Limb (tissue), 2 donors: ENCODE results near the gene PHKG2.
A peak's percentile ranks its signal among the peaks of the same experiment; 100 is the strongest.

Source experiments
- DNase-seq, 2 donors: peaks; one replicate each; pipeline ENCODE4 v3.0.0-alpha.2; 2016; ENCODE audit errors: extremely low spot score in 2 of 2

Gene PHKG2

GRCh38 chr16:30773826-30774225 lies 25.6 kb downstream of the PHKG2 start:
- DNase-seq = peak in 1 of 2 donors; percentile 32

- DNase-seq = peak in 1 of 2 donors; percentile 26
Observed at GRCh38 chr16:30774367-30775130, 26.3 kb downstream of the PHKG2 start.

DNA sequence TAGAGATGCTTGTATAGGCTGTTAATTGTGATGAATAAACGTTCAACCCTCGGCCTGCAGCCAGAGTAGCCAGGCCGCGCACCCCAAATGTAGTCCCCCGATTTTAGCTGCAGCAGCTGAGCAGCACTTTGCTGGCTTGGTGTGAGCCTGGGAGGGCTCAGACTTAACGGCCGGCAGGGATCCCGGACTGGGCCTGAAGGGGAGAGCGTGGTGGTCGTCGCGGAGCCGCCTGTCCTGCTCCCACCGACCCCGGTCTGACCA lies 26.8 kb downstream of the PHKG2 start:
- no peak for DNase-seq

- DNase-seq = peak; percentile 86 to 89
Observed at GRCh38 chr16:30775392-30776188, 27.4 kb downstream of the PHKG2 start.

- DNase-seq = peak in 1 of 2 donors; percentile 29
Observed at GRCh38 chr16:30777591-30778297, 29.5 kb downstream of the PHKG2 start.

- peak in 1 of 2 donors; percentile 26 for DNase-seq
Observed at GRCh38 chr16:30778549-30779244, 30.5 kb downstream of the PHKG2 start.

DNA sequence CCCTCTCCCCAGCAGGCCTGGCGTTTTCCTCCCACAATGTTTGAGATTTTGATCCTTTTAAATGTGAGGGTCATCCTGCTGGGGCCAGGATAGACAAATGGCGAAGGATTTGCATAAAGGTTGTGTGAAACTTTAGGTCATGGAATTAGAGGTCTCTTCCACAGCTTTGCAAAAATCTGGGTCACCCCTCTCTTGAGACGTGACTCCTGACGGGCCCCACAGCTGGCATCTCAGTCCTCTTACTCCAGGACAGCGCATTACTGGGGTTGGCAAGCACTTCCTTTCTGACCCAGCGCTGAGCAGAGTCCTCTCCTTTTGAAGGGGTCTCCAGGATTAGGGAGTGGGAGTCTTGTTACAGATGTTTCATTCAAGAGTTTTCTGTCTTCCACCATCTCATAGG lies 31.4 kb downstream of the PHKG2 start:
- no peak for DNase-seq

GRCh38 chr16:30780021-30780420 lies 31.8 kb downstream of the PHKG2 start:
- DNase-seq = no peak

GRCh38 chr16:30780549-30780948 lies 32.3 kb downstream of the PHKG2 start:
- no peak for DNase-seq

GRCh38 chr16:30782486-30783279 lies 34.5 kb downstream of the PHKG2 start:
- DNase-seq = no peak

DNA sequence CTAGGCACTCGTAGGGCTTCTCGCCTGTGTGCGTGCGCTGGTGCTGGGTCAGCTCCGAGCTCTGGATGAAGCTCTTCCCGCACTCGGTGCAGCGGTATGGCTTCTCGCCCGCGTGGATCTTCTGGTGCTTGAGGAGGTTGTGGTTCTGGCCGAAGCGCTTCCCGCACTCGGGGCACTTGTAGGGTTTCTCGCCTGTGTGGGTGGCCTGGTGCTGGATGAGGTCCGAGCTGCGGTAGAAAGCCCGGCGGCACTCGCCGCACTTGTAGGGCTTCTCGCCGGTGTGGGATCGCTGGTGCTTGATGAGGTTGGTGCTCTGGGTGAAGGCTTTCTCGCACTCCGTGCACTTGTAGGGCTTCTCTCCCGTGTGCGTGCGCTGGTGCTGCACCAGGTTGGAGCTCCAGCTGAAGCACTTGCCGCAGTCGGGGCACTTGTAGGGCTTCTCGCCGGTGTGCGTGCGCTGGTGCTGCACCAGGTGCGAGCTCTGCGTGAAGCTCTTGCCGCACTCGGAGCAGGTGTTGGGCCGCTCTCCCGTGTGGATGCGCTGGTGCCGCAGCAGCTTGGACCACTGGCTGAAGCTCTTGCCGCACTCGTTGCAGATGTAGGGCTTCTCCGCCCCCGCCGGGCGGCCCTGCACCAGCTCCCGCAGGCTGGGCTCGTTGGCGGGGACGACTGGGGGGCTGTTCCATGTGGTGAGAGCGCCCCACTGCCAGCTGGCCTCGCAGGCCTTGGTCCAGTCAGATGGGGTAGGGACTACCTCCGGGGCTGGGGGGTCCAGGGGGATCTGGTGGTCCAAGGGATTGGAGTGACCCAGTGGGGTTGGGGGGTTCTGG lies 35.3 kb downstream of the PHKG2 start:
- DNase-seq = no peak

DNA sequence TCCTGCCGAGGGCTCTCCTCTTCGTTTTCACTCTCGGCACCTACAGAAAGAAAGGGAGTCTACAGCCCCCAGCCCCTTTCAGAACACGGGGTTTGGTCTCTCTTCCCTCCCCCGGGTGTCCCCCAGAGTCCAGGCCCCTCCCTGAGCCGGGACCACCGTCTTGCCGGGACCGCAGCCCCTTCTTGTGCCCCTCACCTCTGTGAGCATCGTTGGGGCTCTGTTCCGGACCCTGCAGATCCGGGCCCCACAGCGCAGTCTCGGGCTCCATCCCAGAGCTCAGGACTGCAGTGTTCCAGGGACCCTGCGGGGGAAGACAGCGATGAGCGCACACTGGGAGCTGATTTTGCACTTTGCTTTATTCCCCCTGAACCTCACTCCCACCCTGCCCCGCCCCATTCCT lies 36.0 kb downstream of the PHKG2 start:
- no peak for DNase-seq

DNA sequence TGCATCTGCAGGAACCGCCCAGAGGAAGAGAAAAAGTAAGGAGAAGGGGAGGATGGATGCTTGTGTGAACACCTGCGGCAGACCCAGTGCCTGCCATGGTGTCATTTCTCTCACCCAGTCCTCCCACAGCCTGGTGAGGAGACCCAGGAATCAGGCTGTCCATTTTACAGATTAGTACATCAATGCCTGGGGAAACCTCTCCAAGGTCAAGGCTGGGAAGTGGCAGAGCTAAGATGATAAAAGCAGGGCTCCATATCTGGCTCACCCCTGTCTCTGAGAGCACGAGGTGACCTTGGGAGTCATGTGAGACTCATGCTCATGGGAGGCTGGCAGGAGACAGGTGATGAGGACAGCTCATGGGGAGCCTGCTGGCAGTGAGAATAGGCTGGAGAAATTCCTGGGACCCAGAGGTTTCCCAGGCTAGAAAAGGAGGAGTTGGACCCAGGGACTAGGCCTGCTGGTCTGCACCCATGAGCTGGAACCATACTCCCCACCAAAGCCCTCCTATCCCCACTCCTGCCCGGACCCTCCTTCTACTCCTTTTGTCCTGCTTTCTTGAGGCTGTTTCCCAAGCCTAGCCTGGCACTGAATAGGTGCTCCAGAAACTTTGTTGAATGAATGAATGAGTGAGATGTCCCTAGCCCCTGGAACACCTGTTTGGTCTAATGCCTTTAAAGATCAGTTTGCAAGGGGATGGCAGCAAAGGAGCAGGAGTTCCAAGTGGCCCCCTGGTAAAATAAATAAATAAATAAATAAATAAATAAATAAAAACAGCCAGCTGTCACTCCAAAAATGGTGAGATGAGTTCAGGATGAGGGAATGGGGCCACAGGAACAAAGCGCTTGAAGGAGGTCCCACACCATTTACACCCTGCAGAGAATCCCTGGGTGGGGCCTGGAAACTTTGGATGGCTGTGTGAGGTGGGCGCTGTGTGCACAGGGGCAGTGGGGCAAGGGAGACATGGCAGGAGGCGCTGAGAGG lies 37.2 kb downstream of the PHKG2 start:
- DNase-seq = no peak

DNA sequence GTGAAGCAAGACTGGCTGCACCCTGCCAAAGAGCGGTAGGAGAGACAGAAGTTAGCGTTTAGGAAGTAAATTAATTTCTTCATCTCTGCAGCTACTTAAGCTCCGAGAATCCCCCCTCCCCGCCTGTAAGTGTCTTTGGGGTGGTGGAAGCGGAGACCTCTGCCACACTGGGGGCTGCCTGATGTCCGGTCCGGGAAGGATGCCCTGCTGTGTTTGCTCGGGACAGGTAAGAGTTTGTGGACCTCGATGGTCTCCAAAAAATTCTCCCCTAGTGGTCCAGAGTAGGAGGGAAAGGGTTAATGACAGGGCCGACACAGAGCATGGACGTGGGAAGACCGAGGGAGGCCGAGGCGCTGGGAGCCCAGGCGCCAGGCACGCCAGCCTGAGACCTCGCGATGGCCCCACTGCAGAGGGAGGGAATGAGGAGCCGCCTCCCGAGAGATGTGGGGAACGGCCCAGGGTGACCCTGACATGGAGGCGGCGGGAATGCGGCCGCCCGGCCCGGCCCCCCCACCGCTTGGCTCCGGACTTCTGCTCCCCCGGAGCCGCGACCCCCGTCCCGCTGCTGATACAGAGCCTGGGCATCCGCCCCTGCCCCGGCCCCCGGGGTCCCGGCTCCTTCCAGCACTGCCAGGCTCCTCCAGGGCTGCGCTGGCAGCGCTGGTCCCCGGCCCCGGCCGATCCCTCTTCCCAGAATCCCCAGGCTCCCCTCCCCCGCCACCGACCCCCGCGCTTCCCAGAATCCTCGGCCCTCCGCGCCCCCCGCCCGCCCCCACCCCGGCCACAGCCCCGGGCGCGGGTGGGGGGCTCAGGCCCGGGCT lies 38.1 kb downstream of the PHKG2 start:
- DNase-seq = peak in 1 of 2 donors; percentile 84

- peak; percentile 86 to 89 for DNase-seq
Observed at GRCh38 chr16:30786936-30787612, 38.8 kb downstream of the PHKG2 start, which contains the start of gene ZNF629. TSS of gene ZNF629 (minus strand) at chr16:30787205. CDS start at chr16:30784482, 2,723 bp downstream.

DNA sequence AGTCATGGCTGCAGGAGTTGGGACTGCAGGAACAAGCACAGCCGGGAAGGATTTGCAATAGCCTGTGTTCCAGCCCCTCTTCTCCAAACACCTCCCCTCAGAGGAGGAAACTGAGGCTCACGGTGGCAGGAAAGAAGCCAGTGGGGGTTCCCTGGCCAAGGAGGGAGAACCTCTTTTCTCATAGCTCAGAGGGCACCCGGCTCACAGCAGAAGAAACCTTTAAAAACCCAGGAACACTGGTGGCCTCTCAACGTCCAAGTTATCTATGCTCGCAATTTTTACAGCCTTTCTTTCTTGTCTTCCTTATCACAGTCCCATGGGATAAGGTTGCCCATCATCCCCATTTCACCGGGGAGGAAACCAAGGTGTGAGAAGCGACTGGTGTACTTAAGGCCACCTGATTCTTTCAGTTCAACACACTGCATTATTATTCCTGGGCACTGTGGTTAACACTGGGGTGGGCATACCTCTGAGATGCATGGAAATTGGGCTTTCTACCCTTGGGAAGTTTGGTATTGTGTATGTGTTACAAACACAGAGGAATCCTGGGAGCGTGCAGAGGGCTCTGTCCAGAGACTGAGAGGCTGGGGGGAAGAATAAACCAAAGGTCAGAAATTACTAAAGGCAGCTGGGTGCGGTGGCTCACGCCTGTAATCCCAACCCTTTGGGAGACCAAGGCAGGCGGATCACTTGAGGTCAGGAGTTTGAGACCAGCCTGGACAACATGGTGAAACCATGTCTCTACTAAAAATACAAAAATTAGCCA lies 39.6 kb downstream of the PHKG2 start:
- DNase-seq = no peak
